Measurements from ENCODE around the gene SUSD6.

SUSD6 gene

GRCh38 chr14:69666690-69667211 is 55.4 kb downstream of the SUSD6 start:
- Histone ChIP-seq H3K4me3 (ENCODE audit: low read length) (no peak overlapping the region), H3K27me3 (ENCODE audit: control insufficient read depth, insufficient read depth, low read length) (no peaks in the 10 kb centered on the region), H3K9ac (ENCODE audit: low read depth, low read length) (no peak overlapping the region), H3K36me3 (ENCODE audit: insufficient read depth, low read length) (no peaks in the 10 kb centered on the region), H3K4me1 (ENCODE audit: control insufficient read depth, insufficient read depth, low read length) (peaks cover 14% of the 10 kb centered on the region), H3K4me2 (ENCODE audit: low read length) (peak overlapping the region; percentile 36), H3K9me3 (replicated peaks; ENCODE audit: low read length) (no peaks in the 10 kb centered on the region)

GRCh38 chr14:69667938-69668335 is 56.5 kb downstream of the SUSD6 start:
- H3K9me3 ChIP-seq (replicated peaks; ENCODE audit: low read length): no peaks in the 10 kb centered on the region
- no peaks in the 10 kb centered on the region for H3K36me3 ChIP-seq (ENCODE audit: insufficient read depth, low read length)
- no peak overlapping the region for H3K9ac ChIP-seq (ENCODE audit: low read depth, low read length)
- no peak overlapping the region for H3K4me3 ChIP-seq (ENCODE audit: low read length)
- H3K4me2 ChIP-seq (ENCODE audit: low read length): no peak overlapping the region
- H3K27me3 ChIP-seq (ENCODE audit: control insufficient read depth, insufficient read depth, low read length): no peaks in the 10 kb centered on the region
- peaks cover 12% of the 10 kb centered on the region for H3K4me1 ChIP-seq (ENCODE audit: control insufficient read depth, insufficient read depth, low read length)

GRCh38 chr14:69669375-69669774 is 58.0 kb downstream of the SUSD6 start:
- Histone ChIP-seq H3K27me3 (ENCODE audit: control insufficient read depth, insufficient read depth, low read length) (no peaks in the 10 kb centered on the region), H3K4me3 (ENCODE audit: low read length) (no peak overlapping the region), H3K36me3 (ENCODE audit: insufficient read depth, low read length) (no peaks in the 10 kb centered on the region), H3K4me1 (ENCODE audit: control insufficient read depth, insufficient read depth, low read length) (peaks cover 12% of the 10 kb centered on the region), H3K9ac (ENCODE audit: low read depth, low read length) (no peak overlapping the region), H3K4me2 (ENCODE audit: low read length) (no peak overlapping the region), H3K9me3 (replicated peaks; ENCODE audit: low read length) (no peaks in the 10 kb centered on the region)

- Histone ChIP-seq H3K4me3 (ENCODE audit: low read length) (no peak overlapping the region), H3K9ac (ENCODE audit: low read depth, low read length) (no peak overlapping the region), H3K4me1 (ENCODE audit: control insufficient read depth, insufficient read depth, low read length) (peaks cover 12% of the 10 kb centered on the region), H3K9me3 (replicated peaks; ENCODE audit: low read length) (no peaks in the 10 kb centered on the region), H3K4me2 (ENCODE audit: low read length) (no peak overlapping the region), H3K27me3 (ENCODE audit: control insufficient read depth, insufficient read depth, low read length) (no peaks in the 10 kb centered on the region), H3K36me3 (ENCODE audit: insufficient read depth, low read length) (no peaks in the 10 kb centered on the region)
Observed at GRCh38 chr14:69670093-69670492, 58.7 kb downstream of the SUSD6 start.

GRCh38 chr14:69671365-69672030 is 60.1 kb downstream of the SUSD6 start:
- no peak overlapping the region for H3K9ac ChIP-seq (ENCODE audit: low read depth, low read length)

GRCh38 chr14:69672356-69672755 is 61.0 kb downstream of the SUSD6 start:
- no peak overlapping the region for H3K4me2 ChIP-seq (ENCODE audit: low read length)
- no peaks in the 10 kb centered on the region for H3K27me3 ChIP-seq (ENCODE audit: control insufficient read depth, insufficient read depth, low read length)
- H3K9me3 ChIP-seq (replicated peaks; ENCODE audit: low read length): no peaks in the 10 kb centered on the region
- no peaks in the 10 kb centered on the region for H3K4me1 ChIP-seq (ENCODE audit: control insufficient read depth, insufficient read depth, low read length)
- H3K4me3 ChIP-seq (ENCODE audit: low read length): no peak overlapping the region
- no peaks in the 10 kb centered on the region for H3K36me3 ChIP-seq (ENCODE audit: insufficient read depth, low read length)
- H3K9ac ChIP-seq (ENCODE audit: low read depth, low read length): no peak overlapping the region

More at GRCh38 chr14:69671365-69672030, 60.1 kb downstream of the SUSD6 start:
- Histone ChIP-seq H3K27me3 (ENCODE audit: control insufficient read depth, insufficient read depth, low read length) (no peaks in the 10 kb centered on the region), H3K4me2 (ENCODE audit: low read length) (no peak overlapping the region), H3K4me1 (ENCODE audit: control insufficient read depth, insufficient read depth, low read length) (peaks cover 7% of the 10 kb centered on the region), H3K9me3 (replicated peaks; ENCODE audit: low read length) (no peaks in the 10 kb centered on the region), H3K36me3 (ENCODE audit: insufficient read depth, low read length) (no peaks in the 10 kb centered on the region), H3K4me3 (ENCODE audit: low read length) (no peak overlapping the region)

GRCh38 chr14:69673104-69673503 is 61.7 kb downstream of the SUSD6 start:
- H3K27me3 ChIP-seq (ENCODE audit: control insufficient read depth, insufficient read depth, low read length): no peaks in the 10 kb centered on the region
- no peak overlapping the region for H3K9ac ChIP-seq (ENCODE audit: low read depth, low read length)
- H3K4me2 ChIP-seq (ENCODE audit: low read length): no peak overlapping the region
- H3K4me3 ChIP-seq (ENCODE audit: low read length): no peak overlapping the region
- H3K9me3 ChIP-seq (replicated peaks; ENCODE audit: low read length): no peaks in the 10 kb centered on the region
- no peaks in the 10 kb centered on the region for H3K36me3 ChIP-seq (ENCODE audit: insufficient read depth, low read length)
- H3K4me1 ChIP-seq (ENCODE audit: control insufficient read depth, insufficient read depth, low read length): no peaks in the 10 kb centered on the region

GRCh38 chr14:69673578-69674305 is 62.3 kb downstream of the SUSD6 start:
- H3K36me3 ChIP-seq (ENCODE audit: insufficient read depth, low read length): no peaks in the 10 kb centered on the region
- H3K9me3 ChIP-seq (replicated peaks; ENCODE audit: low read length): no peaks in the 10 kb centered on the region
- no peak overlapping the region for H3K4me2 ChIP-seq (ENCODE audit: low read length)
- no peaks in the 10 kb centered on the region for H3K27me3 ChIP-seq (ENCODE audit: control insufficient read depth, insufficient read depth, low read length)
- no peak overlapping the region for H3K9ac ChIP-seq (ENCODE audit: low read depth, low read length)
- no peaks in the 10 kb centered on the region for H3K4me1 ChIP-seq (ENCODE audit: control insufficient read depth, insufficient read depth, low read length)
- no peak overlapping the region for H3K4me3 ChIP-seq (ENCODE audit: low read length)

GRCh38 chr14:69674546-69675244 is 63.3 kb downstream of the SUSD6 start:
- no peak overlapping the region for H3K4me2 ChIP-seq (ENCODE audit: low read length)
- H3K27me3 ChIP-seq (ENCODE audit: control insufficient read depth, insufficient read depth, low read length): no peaks in the 10 kb centered on the region
- H3K9ac ChIP-seq (ENCODE audit: low read depth, low read length): no peak overlapping the region
- H3K9me3 ChIP-seq (replicated peaks; ENCODE audit: low read length): no peaks in the 10 kb centered on the region
- H3K36me3 ChIP-seq (ENCODE audit: insufficient read depth, low read length): no peaks in the 10 kb centered on the region
- H3K4me3 ChIP-seq (ENCODE audit: low read length): no peak overlapping the region
- no peaks in the 10 kb centered on the region for H3K4me1 ChIP-seq (ENCODE audit: control insufficient read depth, insufficient read depth, low read length)

- H3K4me2 ChIP-seq (ENCODE audit: low read length): no peak overlapping the region
- no peak overlapping the region for H3K4me3 ChIP-seq (ENCODE audit: low read length)
- H3K9me3 ChIP-seq (replicated peaks; ENCODE audit: low read length): no peaks in the 10 kb centered on the region
- no peaks in the 10 kb centered on the region for H3K27me3 ChIP-seq (ENCODE audit: control insufficient read depth, insufficient read depth, low read length)
- H3K4me1 ChIP-seq (ENCODE audit: control insufficient read depth, insufficient read depth, low read length): no peaks in the 10 kb centered on the region
- no peak overlapping the region for H3K9ac ChIP-seq (ENCODE audit: low read depth, low read length)
- H3K36me3 ChIP-seq (ENCODE audit: insufficient read depth, low read length): no peaks in the 10 kb centered on the region
Observed at GRCh38 chr14:69675245-69675583, 63.8 kb downstream of the SUSD6 start.

- Histone ChIP-seq H3K4me2 (ENCODE audit: low read length) (no peak overlapping the region), H3K9ac (ENCODE audit: low read depth, low read length) (no peak overlapping the region), H3K4me3 (ENCODE audit: low read length) (no peak overlapping the region), H3K4me1 (ENCODE audit: control insufficient read depth, insufficient read depth, low read length) (no peaks in the 10 kb centered on the region), H3K9me3 (replicated peaks; ENCODE audit: low read length) (no peaks in the 10 kb centered on the region), H3K27me3 (ENCODE audit: control insufficient read depth, insufficient read depth, low read length) (no peaks in the 10 kb centered on the region), H3K36me3 (ENCODE audit: insufficient read depth, low read length) (no peaks in the 10 kb centered on the region)
Observed at GRCh38 chr14:69675877-69676416, 64.6 kb downstream of the SUSD6 start.

Data from skeletal muscle satellite cell (primary cell).